SIG-M5 treated with dmso at 0.1 percent for 504 hours (cell line): ENCODE results near the gene LCE2C.

Experiments
- DNase-seq: peaks from one replicate; lab custom pipeline; 2025; ENCODE audit not compliant: unreplicated experiment; lab: John Stamatoyannopoulos, UW

Gene LCE2C

GRCh38 chr1:152718238-152718637 lies 43.2 kb downstream of the LCE2C start:
- DNase-seq: no peak

GRCh38 chr1:152725261-152725660 lies 50.2 kb downstream of the LCE2C start:
- no peak for DNase-seq
